Sigmoid colon (tissue), 4 donors: ENCODE data around the gene GPC3.

ENCODE experiments used
- CTCF ChIP-seq, 4 experiments: fragments of 450-650 bp in 3 of 4; fragments of 200-600 bp in 1 of 4; IDR thresholded peaks; one replicate each; pipeline ENCODE4 v1.5.1; 2016 to 2019; ENCODE audit warnings: antibody characterized with exemption in 4 of 4, mild to moderate bottlenecking in 3 of 4, moderate library complexity in 2 of 4
- EP300 ChIP-seq, 4 donors: sonication (generic); formaldehyde crosslinking; IDR thresholded peaks; one replicate each; pipeline ENCODE4 v1.6.1; 2017; ENCODE audit warnings: antibody characterized with exemption in 4 of 4
- POLR2A ChIP-seq, 2 donors: fragments of 450-650 bp; IDR thresholded peaks; one replicate each; pipeline ENCODE4 v1.6.1; 2016; ENCODE audit warnings: antibody characterized with exemption in 2 of 2, mild to moderate bottlenecking in 2 of 2, moderate library complexity in 2 of 2
- POLR2AphosphoS5 ChIP-seq, 4 donors: sonication (generic); formaldehyde crosslinking; IDR thresholded peaks; one replicate each; pipeline ENCODE4 v1.6.1; 2017; ENCODE audit warnings: antibody characterized with exemption in 4 of 4

- TF ChIP-seq CTCF (IDR thresholded peaks at IDR 0.05) (no peak), POLR2AphosphoS5 (IDR thresholded peaks at IDR 0.05) (no peak), POLR2A (IDR thresholded peaks at IDR 0.05) (no peak), EP300 (IDR thresholded peaks at IDR 0.05) (no peak)
Observed at GRCh38 chrX:133868250-133868649, 117.1 kb downstream of the GPC3 start.
